HL-60/S4 (cell line): ENCODE data around the gene RPRD2.
"Not testable (repeated sequence)": the region's sequence is repeated elsewhere in the genome, so short reads cannot be mapped to it uniquely, and the experiment has no call there.

Experiments used
- in situ Hi-C: fragments of 300-500 bp; cut with MboI; formaldehyde crosslinking; loops from 2 replicates; pipeline ENCODE4 v1.14.3; 2022; ENCODE audit warnings: low sequenced_read_pairs

The RPRD2 gene

GRCh38 chr1:150388241-150388640 is 24.3 kb downstream of the RPRD2 start:
- in situ Hi-C loops, result no loop called here

GRCh38 chr1:150389650-150390049 is 25.7 kb downstream of the RPRD2 start:
- in situ Hi-C loops, result no loop called here

DNA sequence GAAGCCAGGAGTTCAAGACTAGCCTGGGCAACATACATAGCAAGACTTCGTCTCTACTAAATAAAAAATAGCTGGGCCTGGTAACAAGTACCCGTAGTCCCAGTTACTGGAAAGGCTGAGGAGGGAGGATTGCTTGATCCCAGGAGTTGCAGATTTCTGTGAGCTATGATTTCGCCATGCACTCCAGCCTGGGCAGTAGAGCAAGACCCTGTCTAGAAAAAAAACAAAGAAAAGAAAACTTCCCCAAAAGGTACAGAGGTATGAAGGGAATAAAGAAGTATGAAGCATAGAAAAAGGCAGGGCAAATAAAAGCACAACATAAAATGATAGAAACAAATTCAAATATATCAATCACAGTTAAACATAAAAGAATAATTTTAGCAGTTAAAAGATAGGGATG is 28.7 kb downstream of the RPRD2 start:
- in situ Hi-C loops, result no loop called here

DNA sequence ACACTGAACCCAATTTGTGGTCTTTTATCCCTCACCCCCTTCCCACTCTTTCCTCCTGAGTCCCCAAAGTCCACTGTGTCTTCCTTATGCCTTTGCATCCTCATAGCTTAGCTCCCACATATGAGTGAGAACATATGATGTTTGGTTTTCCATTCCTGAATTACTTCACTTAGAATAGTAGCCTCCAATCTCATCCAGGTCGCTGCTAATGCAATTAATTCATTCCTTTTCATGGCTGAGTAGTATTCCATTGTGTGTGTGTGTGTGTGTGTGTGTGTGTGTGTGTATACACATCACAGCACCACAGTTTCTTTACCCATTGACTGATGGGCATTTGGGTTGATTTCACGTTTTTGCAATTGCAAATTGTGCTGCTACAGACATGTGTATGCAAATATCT is 31.2 kb downstream of the RPRD2 start:
- in situ Hi-C loops, result not testable (repeated sequence)

GRCh38 chr1:150397392-150398032 is 33.6 kb downstream of the RPRD2 start:
- in situ Hi-C loops, result no loop called here

GRCh38 chr1:150404465-150404864 is 40.5 kb downstream of the RPRD2 start:
- in situ Hi-C loops, result no loop called here

GRCh38 chr1:150405660-150406059 is 41.7 kb downstream of the RPRD2 start:
- in situ Hi-C loops, result no loop called here

- in situ Hi-C loops, result no loop called here
Observed at GRCh38 chr1:150406483-150406882, 42.5 kb downstream of the RPRD2 start.

- in situ Hi-C loops, result no loop called here
Observed at GRCh38 chr1:150407330-150407729, 43.4 kb downstream of the RPRD2 start.

DNA sequence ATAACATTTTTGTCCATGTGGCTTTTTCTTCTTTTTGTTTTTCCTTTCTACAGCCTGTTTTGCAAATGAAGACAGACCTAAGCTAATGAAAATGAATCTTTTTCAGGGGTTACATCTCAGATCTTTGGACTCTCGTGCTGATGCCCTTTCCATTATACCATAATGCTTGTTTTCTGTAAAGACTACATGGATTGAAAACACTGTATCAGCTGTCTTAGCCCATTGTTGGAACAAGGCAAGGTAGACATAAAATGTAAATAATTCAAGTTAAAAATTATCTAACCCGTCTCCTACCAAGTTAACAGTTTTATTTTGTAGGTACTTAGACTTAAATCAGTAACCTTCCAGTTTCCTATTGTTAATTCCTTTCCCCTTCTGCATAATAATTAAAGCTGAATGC is 44.9 kb downstream of the RPRD2 start:
- in situ Hi-C loops, result no loop called here

DNA sequence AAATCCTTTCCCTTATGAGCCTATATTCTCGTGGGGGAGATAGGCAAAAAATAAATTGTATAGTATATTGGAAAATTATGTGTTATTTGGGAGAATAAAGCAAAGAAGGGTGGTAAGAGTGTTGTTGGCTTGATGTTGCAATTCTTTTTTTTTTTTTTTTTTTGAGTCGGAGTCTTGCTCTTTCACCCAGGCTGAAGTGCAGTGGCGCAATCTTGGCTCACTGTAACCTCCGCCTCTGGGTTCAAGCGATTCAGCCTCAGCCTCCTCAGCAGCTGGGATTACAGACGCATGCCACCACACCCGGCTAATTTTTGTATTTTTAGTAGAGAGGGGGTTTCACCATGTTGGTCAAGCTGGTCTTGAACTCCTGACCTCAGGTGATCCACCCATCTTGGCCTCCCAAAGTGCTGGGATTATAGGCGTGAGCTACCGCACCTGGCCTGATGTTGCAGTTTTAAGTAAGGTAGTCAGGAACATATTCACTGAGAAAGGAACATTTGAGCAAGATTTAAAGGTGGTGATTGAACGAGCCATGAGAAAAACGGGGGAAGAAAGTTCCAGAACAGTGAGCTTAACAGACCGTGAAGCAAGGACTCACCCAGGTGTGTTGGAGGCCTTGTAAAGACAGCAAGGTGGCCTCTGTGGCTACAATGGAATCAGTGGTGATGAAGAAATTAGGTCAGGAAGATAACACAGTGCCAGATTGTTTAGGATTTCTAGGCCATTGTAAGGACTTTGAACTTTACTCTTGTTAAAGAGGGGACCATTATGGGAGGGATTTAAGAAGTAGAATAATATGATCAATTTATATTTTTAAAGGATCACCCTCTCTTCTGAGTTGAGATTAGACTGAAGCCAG is 45.8 kb downstream of the RPRD2 start:
- in situ Hi-C loops, result no loop called here

- in situ Hi-C loops, result no loop called here
Observed at GRCh38 chr1:150410582-150411101, 46.7 kb downstream of the RPRD2 start.

DNA sequence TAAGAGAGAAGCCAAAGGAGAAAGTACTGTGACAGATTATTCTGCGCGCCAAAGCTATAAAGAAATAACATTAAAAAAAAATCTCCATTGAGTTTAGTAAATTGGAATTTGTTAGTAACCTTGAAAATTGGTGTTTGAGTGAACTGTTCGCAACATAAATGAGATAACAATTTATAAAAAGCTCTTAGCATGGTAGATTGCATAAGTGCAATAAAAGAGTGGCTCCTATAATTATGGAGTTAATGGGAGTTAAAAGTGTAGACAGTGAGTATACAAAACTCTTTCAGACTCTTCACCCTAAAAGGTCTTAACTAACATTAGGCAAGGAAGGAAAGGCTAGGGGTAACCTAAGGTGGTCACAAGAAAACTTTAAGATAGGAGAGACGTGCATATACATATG is 50.6 kb downstream of the RPRD2 start:
- in situ Hi-C loops, result no loop called here

DNA sequence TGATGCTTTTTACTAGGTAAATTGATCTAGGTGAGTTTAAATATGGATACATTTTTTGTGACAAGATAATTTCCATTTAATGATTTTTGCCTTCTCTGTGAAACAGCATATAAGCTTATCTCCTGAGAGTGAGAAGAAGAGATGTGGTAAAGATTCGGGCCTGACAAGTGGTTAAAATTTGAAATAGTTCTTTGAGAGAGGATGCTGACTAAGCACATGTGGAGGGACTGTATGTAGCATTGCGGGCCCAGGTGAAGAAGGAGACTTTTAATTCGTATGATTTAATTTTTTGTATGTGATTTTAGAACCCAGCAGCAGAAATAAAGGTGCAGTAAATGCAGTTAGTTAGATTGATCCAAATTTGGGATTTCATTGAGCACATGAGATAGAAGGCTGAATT is 51.9 kb downstream of the RPRD2 start:
- in situ Hi-C loops, result no loop called here

DNA sequence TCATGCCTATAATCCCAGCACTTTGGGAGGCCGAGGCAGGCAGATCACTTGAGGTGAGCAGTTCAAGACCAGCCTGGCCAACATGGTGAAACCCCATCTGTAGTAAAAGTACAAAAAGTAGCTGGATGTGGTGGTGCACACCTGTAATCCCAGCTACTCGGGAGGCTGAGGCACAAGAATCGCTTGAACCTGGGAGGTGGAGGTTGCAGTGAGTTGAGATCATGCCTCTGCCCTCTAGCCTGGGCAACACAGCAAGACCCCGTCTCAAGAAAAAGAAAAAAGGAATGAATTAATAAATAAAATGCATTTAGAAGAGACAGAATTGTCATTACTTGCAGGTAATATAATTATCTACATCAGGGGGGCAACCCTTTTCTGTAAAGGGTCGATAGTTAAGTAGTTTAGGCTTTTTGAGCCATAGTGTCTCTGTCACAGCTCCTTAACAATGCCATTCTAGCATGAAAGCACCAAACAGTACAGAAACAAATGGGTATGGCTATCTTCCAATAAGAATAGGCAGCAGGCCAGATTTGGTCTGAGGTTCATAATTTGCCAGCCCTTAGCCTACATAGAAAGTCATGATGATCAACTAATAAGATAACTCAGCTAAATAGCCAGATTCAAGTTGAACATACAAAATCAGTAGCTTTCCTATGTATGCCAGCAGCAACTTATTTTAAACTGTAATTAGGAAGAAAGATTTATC is 56.8 kb downstream of the RPRD2 start:
- in situ Hi-C loops, result no loop called here

DNA sequence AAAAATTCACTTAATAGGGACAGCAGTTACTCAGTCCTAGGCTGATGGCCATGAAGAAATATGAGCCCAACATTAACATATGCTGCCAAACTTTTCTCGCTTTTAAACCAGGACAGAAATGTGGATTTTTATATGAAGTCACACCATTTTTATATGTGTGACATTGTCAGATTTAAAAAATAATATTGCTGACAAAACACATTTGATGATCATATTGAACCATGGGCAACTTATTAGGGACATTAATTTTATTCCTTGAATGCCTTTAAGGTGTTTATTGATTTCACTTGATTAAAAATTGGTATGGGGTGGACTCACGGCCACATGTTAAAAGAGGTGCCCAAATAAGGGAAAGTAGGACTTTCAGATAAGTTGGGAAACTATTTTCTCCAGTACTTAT is 58.6 kb downstream of the RPRD2 start:
- in situ Hi-C loops, result no loop called here

DNA sequence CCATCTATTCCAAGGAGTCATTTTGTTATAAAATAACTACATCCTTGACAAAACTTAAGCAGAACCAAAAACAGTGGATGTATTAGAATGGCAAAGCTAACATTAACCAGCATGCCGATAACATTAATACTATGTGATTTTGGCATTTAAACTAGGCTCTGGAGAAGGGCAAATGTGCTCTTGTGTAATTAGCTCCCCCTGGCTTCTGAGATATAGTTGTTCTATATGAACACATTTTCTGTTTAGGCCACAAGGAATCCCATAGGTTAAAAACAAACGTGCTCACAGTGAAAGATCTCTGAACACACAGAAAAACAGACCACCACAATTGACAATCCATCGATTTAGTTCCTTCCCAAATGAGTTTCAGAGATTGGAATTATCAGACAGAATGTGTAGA is 65.9 kb downstream of the RPRD2 start:
- in situ Hi-C loops, result no loop called here

- in situ Hi-C loops, result no loop called here
Observed at GRCh38 chr1:150441121-150441520, 77.2 kb downstream of the RPRD2 start.

DNA sequence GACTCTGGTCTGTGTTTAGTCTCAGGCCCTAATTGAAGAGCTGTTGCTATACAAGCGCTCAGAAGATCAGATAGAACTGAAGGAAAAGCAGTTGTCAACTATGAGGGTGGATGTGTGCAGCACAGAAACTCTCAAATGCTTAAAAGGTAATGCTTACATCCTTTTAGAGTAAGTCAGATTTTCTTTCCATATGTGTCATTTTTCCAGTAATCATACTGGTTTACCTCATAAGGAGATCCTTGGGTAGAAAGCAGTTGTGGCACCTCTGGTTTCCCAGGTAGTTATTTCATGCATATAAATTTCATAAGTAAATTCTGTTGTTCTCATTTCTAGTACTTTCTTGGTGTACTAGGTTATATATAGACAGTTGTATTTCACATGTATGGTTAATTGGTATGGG is 80.3 kb downstream of the RPRD2 start:
- in situ Hi-C loops, result no loop called here

GRCh38 chr1:150456146-150456647 is 92.2 kb downstream of the RPRD2 start:
- in situ Hi-C loops, result no loop called here

DNA sequence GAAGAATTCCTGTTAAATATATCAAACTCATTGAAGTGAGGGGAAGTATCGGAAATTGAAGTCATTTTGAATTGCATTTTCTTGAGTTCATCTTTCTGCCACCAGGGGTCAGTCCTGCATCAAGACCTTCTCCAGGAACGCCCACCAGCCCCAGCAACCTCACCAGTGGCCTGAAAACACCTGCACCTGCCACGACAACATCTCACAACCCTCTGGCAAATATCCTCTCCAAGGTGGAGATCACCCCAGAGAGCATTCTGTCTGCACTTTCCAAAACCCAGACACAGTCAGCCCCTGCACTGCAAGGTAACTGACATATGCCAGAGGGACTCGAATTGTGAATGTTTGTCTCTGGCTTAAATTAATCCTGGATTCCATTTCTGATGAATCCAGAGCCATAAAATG is 100.5 kb downstream of the RPRD2 start:
- in situ Hi-C loops, result no loop called here
